Stimulated activated effector memory CD8-positive, alpha-beta T cell treated with anti-CD3 and anti-CD28 coated beads, Interleukin-12 subunit alpha, Interleukin-12 subunit beta, amount 100 ng/mL, for 72 hours (primary cell): ENCODE measurements around the gene CFB.
"Not testable (repeated sequence)": the region's sequence is repeated elsewhere in the genome, so short reads cannot be mapped to it uniquely, and the experiment has no call there.

Experiments used
- ATAC-seq: fragments of 150-1000 bp; cut with Tn5 transposase; 2 replicates; pipeline ENCODE4 v1.10.0; 2021
- DNase-seq, 2 donors: peaks; one replicate each; pipeline ENCODE4 v3.0.0; 2021 to 2022; ENCODE audit warnings: low spot score in 2 of 2
- H3K27ac Mint-ChIP-seq: one replicate; pipeline ENCODE4 v1.8.0; 2022; ENCODE audit warnings: mild to moderate bottlenecking, mixed read lengths
- H3K36me3 Mint-ChIP-seq: one replicate; pipeline ENCODE4 v1.8.0; 2022; ENCODE audit warnings: mild to moderate bottlenecking, mixed read lengths
- H3K4me1 Mint-ChIP-seq: one replicate; pipeline ENCODE4 v1.8.0; 2022; ENCODE audit warnings: mixed read lengths
- H3K4me3 Mint-ChIP-seq: one replicate; pipeline ENCODE4 v1.8.0; 2022; ENCODE audit warnings: mild to moderate bottlenecking, mixed read lengths
- H3K9me3 Mint-ChIP-seq: one replicate; pipeline ENCODE4 v1.8.0; 2022; ENCODE audit warnings: mixed read lengths

CFB gene

DNA sequence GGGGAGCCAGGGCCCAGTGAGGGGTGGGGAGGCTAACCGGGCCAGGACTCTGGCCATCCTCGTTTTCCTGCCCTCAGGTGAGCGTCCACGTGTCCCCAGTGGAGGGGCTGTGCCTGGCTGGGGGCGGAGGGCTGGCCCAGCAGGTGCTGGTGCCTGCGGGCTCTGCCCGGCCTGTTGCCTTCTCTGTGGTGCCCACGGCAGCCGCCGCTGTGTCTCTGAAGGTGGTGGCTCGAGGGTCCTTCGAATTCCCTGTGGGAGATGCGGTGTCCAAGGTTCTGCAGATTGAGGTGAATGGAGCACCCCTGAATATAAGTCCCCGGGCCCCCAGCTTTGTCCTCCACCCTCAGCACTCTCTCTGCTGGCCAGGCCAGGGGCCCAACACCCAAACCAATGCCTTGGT lies 48.5 kb downstream of the CFB start:
- not testable (repeated sequence) for ATAC-seq, H3K36me3 Mint-ChIP-seq, H3K4me1 Mint-ChIP-seq, H3K9me3 Mint-ChIP-seq, H3K4me3 Mint-ChIP-seq, DNase-seq, H3K27ac Mint-ChIP-seq

DNA sequence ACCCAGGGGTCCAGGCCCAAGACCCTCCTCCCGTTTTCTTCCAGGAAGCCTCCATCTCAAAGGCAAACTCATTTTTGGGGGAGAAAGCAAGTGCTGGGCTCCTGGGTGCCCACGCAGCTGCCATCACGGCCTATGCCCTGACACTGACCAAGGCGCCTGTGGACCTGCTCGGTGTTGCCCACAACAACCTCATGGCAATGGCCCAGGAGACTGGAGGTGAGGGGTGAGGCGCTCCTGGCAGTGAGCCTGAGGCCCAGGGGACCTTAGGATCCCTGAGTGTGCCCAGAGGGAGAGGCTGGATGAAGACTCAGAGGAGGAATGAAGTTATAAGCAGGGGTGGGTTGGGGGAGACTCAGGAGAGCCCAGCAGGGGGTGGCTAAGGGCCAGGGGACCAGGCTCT lies 50.5 kb downstream of the CFB start:
- ATAC-seq, H3K27ac Mint-ChIP-seq, H3K4me1 Mint-ChIP-seq, DNase-seq, H3K9me3 Mint-ChIP-seq, H3K4me3 Mint-ChIP-seq, H3K36me3 Mint-ChIP-seq: not testable (repeated sequence)
